NAMALWA (cell line): ENCODE results near the gene EGFR.

Experiments
- DNase-seq: peaks from one replicate; pipeline ENCODE4 v3.0.0-alpha.2; 2015; ENCODE audit warnings: low spot score

The EGFR gene

DNA sequence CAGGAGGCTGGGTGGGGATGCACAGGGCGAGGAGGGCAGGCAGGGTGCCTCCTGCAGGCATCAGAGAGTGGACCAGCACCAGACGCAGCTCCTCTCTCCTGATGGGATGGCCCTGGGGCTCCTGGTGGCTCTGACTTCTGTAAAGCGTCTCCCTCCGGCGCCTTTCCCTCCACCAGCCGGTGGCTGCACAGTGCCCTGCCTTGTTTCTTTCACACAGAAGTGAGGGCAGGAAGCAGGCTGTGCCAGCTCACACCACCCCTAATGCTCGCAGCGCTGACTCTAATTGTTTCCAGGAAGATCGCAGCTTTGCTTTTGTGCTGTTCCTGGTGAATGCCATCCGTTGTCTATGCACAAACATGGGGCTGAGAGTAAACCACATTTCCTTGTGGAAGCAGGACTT, 194.0 kb downstream of the EGFR start:
- DNase-seq = no peak

DNA sequence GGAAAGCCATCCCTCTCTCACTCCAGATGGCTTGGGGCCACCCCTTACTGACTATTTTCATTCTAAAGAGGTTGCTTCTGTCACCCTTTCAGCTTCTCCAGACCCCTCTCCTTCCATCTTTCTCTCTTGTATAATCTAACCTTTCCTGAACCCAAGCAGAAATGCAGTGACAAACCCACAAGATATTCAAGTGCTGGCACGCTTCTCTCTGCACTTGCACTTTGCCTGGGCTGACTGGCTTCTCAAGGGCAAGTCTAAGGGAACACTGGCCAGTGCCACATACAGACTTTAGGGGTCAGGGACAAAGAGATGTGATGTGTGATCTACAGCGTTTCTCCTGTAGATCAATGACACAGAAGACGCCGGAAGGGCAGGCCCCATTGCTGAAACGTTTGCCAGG, 195.9 kb downstream of the EGFR start:
- no peak for DNase-seq

DNA sequence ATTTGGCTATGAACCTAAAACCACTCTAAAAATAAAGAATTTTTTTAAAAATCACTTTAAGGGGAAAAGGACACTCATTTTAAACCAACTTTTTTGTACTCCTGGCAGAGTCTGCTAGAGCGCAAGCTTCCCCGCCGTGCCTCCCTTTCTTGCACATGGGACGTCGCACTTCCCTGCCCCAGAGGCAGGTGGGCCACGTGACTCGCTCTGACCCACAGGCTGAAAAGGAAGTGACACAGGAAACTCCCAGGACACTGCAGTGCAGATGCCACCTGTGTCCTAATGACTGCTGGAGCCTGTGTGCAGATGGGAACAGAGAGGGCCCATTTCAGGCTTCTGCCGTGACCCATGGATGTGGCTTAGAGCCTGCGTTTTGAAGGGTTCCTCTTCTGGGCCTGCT, 204.2 kb downstream of the EGFR start:
- peak; percentile 28 for DNase-seq

DNA sequence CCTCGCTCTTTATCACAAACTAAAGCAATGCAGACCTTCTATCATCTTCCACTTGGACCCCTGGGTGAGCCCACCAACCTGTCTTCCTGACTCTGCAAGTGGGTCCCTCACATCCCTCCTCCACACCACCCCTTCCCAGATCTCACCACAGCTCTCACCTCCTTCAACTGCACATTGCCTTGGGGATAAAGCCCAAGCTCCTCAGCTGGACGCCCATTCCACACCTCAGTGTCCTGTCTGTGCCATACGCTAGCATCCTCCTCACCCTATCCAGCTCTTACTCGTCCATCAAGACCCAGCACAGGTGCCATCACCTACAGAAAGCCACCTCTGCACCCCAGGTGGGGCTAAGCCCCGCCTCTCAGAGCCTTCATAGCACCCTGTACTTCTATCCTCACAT, 205.3 kb downstream of the EGFR start:
- DNase-seq = no peak

DNA sequence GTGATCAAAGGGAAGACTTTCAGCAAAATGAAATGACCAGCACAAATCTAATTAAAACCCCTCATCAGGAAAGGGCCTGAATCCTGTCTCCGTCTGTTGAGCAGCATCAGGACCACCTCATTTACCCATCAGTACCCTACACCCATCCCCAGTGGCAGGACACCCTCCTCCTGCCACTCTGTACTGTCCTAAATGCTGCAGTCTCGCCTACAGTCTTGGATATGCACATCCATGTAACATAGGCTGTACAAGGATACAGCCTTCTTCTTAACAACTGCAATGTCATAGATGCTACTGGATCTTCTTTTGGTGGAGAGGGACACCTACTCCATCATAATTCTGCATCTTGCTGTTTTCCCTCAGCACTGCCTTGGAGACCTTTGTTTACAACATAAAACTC, 206.0 kb downstream of the EGFR start:
- no peak for DNase-seq

DNA sequence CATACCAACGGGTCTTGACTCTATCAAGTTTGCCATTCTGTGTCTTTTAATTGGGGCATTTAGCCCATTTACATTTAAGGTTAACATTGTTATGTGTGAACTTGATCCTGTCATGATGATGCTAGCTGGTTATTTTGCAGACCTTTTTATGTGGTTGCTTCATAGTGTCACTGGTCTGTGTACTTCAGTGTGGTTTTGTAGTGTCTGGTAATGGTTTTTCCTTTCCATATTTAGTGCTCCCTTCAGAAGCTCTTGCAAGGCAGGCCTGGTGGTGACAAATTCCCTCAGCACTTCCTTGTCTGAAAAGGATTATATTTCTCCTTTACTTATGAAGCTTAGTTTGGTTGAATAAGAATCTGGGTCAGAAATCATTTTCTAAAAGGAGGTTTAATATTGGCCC, 211.2 kb downstream of the EGFR start:
- DNase-seq = no peak

DNA sequence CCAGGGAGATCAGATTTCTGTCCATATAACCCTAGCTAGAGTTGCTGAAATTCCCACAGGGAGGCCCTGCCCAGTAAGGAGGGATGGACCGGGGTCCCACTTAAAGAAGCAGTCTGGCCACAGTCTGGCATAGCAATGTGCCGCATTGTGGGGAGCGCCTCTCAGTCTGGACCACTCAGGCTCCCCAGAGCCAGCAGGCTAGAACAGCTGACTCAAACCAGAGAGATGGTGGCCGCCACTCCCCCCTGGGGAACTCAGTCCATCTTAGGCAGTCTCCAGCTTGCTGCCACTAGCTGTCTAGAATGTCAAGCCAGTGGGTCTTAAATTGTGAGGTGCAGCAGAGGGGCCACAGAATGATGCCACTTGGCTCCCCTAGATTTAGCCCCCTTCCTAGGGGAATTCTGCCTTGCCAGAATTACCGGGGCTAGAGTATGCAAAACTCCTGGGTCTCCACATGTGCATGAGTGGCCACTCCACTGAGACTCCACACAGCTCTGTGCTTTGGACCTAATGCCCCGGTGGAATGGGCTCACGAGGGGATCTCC, 213.0 kb downstream of the EGFR start:
- no peak for DNase-seq

DNA sequence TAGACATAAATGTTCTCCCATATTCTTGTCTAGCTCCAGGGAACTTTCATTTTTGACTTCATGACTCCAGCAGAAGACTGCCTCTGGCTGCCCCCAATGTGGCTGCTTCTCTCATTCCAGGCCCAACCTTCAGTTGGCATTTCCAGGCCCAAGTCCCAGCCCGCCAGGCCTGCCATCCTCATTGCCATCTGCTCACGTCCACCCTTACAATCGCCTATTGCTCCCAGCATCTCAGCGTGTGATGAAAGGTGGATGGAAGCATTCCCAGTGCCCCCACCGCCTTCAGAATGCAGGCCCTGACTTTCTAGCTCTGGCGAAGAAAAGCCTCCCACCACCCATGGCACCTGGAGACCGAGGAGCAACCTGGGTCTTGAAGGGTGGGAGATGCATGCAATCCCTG, 214.2 kb downstream of the EGFR start:
- no peak for DNase-seq

DNA sequence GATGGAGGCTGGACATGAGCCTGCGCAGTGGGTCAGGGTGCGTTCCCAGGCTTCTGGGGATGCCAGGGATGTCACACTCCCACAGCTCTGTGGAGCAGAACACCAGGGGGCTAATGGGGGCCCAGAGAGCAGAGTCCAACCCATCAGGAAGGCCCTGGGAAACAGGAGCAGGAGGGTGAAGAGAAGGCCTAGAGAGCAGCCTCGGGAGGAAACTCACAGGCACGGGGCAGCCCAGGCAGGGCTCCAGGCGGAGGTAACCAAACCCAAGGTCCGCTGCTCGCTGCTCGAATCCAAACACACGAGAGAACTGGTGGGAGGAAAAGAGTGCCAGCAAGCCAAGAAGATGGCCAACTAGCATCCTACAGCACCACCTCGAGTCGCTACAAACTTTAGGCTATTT, 215.6 kb downstream of the EGFR start:
- DNase-seq = no peak

DNA sequence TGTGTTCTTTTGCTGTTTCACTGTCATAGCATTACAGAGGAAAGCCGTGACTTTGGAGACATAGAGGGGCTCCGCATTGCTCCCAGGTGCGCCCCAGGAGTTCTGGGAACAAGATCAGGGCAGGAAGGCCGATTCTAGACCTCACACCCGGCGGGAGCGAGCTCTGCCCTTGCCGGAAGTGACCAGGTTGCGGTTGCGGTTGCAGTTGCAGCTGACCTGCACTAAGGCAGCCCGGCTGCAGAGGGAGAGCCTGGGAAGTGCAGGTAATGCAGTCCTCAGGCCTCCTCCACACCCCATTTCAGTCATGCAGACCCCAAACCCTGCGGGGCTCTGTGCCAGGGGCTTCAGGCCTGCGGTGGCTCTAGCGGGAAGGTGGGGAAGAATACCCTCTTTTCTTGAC, 216.3 kb downstream of the EGFR start:
- no peak for DNase-seq

DNA sequence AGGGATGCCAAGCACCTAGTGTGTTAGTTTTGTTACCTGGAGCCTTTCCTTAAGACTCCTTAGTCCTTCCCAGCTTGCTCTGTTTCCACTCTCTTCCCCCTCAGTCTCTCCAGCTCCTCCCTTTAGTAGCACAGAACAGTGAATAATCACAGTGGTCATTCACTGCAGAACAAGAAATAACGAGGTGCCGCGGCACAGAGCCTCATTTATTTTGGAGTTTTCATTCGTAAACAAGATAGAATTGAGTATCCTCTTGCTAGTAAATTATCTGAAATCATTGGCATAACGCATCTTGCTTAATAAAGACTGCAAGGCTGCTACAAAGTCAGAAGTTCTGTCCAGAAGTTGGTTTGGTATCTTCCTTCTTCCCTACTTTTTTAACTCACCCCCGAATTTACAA, 217.0 kb downstream of the EGFR start:
- no peak for DNase-seq

DNA sequence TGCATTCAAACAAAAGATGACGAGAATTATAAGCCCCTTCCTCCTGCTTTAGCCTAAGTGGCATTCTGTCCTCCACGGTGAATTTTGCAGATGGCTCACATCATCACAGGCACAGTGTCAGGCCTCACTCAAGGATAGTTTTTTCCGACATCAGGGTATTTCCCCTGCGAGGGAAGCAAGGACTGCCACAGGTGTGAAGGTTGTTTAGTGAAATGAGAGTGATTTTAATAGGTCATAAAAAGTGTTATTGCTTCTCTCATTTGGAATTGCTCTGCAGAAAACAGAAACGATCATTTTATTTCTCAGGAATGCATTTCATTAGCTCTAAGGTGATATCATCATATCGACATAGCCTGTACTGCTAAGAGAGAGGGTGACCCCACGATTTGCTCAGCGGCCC, 217.7 kb downstream of the EGFR start:
- no peak for DNase-seq

DNA sequence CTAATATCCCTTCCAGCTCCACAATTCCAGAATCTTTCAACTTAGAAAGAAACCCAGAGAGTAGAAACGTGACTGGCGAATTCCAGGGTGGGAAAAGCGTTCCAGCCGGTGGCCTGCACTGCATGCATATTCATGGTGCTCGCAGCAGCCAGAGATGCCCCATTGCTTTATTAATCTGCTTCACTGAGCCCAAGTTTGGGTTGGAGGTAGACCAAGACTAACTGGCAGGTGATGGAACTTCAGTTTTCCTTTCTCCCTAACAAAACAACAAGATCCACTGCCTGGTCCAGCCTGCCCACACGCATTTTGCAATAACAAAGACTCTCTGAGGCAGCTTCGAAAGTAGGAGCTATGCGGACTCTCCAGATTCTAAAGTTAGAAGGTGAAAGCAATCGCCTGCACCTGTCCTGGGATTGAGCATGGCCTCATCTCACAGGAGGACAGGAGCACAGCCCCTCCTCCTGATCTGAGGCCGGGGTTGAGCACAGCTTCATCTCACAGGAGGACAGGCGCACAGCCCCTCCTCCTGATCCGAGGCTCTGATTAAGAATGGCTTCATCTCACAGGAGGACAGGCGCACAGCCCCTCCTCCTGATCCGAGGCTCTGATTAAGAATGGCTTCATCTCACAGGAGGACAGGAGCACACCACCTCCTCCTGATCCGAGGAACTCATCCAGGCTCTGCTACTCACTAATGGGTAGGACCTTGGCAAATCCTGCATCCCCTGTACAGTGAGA, 218.5 kb downstream of the EGFR start:
- no peak for DNase-seq

DNA sequence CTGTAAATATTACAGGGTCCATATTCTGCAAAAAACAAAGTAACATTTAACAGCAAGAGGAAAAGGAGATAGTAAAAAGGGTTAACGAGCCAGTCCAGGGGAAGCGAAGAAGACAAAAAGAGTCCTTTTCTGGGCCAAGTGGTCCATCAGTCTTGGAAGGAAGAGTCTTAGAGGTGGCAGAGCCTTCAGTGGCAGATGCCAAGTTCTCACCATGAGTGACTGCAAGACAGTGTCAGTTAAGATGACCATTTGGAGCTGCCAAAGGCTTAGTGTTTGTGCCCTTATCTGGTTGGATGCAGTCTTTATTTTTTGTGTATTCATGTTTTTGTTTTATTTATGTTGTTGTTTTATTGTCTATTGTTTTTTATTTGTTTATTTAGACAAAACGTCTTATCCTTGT, 220.6 kb downstream of the EGFR start:
- no peak for DNase-seq

DNA sequence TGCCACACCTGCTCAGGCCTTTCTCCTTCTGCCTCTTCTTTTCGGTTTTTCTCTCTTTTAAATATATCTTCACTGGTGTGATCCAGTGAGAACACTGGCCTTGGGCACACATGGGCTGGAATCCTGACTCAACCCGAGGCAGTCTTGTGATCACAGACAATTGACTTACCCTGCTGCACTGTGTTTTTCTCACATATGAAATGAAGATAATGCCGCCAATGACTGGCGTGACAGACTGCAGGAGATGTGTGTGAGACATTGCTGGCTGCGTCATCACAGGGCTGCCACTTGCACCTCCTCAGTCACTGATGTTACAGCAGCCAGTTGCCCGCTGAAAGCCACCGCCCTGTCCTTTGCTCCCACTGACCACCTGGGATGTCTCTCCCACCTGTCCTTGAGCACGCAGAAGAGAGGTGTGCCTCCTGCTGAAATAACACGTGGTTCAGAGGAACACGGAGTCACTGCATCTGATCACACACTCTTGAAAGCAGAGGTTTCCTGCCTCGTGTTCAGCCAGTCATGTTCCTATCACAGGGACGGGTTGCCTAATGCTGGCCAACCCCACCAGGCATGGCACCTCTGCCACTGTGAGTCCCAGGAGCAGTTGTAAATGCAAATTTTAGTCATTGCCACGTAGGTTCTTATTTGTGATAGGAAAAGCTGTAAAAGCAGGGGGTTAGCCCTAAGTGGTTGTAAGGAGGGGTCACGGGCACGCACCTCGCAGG, 221.8 kb downstream of the EGFR start:
- DNase-seq = no peak

DNA sequence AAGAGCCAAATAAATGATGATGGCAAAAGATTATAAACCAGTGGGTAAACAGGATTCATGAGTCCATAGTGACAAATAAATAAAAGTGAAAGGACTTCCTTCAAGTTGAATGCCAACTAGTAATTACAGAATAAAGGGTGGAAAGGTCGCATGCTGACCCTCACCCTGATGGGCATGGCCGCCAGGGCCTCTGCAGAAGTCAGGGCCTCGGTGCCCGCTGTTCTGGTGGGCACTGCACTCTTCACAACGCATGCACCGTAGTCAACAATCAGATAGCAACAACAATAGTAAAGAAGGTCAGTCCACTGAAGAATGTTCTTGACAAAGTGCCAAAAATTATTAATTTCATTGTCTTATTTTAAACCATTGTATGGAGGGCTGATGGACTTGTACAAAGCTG, 223.1 kb downstream of the EGFR start:
- DNase-seq = no peak

DNA sequence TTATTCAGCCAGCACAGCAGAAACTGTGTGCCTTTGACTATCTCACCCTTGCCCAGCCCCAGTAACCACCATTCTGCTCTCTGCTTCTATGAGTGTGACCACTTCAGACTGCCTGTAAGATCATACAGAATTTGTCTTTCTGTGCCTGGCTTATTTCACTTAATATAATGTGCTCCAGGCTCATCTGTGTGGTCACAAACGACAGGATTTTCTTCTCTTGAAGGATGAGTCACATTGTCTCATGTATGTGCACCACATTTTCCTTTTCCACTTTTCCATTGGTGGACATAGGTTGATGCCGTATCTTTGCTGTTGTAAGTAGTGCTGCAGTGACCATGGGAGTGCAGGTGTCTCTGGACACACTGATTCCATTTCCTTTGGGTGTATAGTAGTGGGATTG, 223.8 kb downstream of the EGFR start:
- no peak for DNase-seq

DNA sequence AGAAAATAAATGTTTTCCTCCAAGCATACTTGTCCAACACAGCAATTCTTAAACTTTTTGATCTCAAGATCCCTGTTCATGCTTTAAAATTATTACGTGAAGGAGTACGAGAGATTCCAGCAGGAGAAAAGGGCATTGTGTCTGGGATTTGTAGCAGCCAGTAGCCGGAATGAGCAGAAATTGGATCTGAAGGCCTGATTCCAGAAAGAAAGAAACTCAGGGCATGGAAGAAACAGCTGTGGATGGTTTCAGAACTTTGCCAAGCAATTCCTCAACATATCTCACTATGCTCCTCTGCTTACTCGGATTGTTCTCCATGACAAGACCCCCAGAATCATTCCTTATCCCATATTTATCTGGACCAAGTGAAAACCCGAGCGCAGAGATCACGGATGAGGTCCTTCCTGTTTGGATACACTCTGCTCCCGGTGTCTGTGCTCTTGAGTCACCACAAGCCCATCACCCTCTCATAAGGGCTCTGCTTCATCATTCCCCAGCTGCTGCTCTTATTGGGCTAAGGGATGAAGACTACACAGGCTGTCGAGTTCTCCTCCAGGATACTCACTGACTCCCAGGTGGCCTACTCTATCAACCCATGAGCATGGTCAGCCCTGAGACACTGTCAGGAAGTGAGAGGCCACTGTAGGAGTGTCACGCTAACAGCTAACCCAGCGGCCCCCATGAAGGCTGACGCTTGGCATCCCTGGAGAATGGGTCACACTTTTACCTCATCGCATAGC, 225.4 kb downstream of the EGFR start:
- no peak for DNase-seq

DNA sequence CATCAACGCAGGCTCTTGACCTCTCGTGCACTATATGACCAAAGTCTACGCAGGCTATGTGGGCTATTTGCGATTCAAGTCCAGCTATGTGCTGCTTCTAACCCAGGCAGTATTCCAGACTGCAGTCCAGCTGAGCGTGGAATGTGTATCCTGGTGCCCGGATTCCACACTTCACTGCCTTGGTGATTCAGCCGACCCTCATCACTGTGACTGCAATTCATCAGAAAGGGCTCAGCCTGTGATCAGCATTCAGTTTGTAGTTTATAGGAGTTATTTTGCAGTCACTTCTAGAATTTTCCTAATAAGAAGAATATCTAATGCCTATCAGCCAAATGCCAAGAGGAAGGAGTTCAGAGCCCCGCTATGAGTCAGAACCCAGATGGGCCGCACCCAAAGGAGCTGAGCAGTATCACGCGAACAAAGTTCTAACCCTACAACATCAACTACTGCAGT, 226.5 kb downstream of the EGFR start:
- DNase-seq = no peak

DNA sequence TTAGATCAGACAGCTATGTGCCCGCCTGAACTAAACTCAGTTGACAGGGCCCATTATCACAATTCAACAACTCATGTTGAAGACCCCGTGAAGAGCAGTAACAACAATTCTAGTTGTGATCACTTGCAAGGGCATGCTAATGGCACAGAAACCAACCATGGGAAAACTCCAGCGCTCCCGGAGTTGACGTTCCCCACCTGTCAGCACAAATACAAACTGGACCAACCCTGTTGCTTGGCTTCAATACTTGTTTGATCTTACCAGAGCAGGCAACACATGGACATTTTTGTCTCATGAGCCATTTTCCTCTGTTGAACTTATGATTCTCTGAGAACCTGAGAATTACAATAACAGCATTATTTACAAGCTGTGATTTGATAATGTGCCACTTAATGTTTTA, 227.4 kb downstream of the EGFR start:
- no peak for DNase-seq

DNA sequence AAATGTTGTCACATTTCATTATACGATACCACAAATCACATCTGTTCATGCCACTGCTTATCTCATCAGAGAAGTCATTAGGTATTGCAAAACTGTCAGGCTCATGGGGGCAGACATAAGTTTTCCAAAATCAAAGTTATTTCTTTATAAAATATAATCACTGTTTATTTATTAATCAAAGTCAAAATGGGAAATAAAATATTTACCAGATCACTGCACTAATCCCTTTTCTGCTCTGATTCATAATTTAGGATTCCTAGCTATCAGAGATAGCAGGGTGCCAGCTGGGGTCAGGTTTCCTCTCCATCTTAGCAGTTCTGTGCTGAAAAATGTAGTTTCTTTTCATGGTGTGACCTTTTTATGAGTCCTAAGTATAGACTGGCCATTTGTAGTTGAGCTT, 228.6 kb downstream of the EGFR start:
- DNase-seq = no peak

DNA sequence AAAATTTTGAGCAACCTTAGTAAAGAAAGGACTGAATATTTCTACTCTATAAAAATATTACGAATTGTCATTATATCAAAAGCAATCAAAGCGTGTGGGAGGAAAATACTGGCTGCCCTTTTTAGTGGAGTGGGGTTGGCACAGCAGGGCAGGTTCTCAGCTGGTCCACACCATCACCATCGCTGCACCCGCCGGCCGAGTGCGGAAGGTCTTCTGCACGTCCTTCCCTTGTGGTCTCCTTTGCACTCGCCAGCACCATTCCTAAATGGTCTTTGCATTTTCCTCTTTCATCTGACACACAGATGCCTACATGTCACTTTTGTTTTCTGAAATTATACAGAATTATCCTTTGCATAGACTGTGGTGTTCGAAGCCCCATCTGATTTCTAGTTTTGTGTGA, 229.7 kb downstream of the EGFR start:
- no peak for DNase-seq

DNA sequence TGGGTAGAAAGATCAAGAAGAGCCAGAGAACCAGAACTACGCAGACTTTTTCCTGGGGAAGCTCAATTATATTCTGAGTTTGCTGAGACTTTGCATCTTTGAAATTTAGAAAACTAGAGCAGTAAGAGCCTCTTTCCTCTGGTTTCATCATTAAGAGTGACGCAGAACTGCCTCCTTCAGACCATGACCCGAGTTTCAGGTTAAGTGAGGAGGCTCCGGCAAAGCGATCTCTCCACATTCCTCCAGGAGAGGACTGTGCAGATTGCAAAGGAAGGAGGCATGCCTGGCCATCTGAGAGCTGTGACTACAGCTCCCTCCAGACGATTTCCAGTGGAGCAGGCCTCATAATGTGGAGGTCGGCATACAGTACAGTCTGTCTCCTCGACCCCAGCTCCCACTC, 230.5 kb downstream of the EGFR start:
- DNase-seq = no peak
